Heart left ventricle (tissue), 16 donors: ENCODE results near the gene ITM2C. TPM values are rescaled to one million over a fixed set of nuclear protein-coding genes. Genes with fewer than 3 reads are reported as not detected.
A peak's percentile ranks its signal among the peaks of the same experiment; 100 is the strongest.

Experiments used
- ATAC-seq, 4 donors: fragments of 200-7000 bp; cut with Tn5 transposase; one replicate each; pipeline ENCODE4 v1.9.1; 2020 to 2022; ENCODE audit warnings: moderate library complexity in 4 of 4, mild to moderate bottlenecking in 3 of 4, moderate number of reproducible peaks in 1 of 4
- DNase-seq, 5 donors: peaks; one replicate each; pipeline ENCODE4 v3.0.0-alpha.2; 2020
- H3K27ac ChIP-seq, 12 donors: fragments of 200-600 bp; sonication (generic) in 4 of 12; one replicate each; pipeline versions ENCODE4 v1.5.0 to v1.8.0; 2016 to 2022; ENCODE audit warnings: mild to moderate bottlenecking in 2 of 12
- H3K27me3 ChIP-seq, 9 donors: fragments of 200-600 bp; sonication (generic) in 2 of 9; one replicate each; pipeline versions ENCODE4 v1.5.1 to v1.8.0; 2016 to 2022; ENCODE audit warnings: mild to moderate bottlenecking in 3 of 9
- H3K36me3 ChIP-seq, 9 donors: fragments of 200-600 bp; sonication (generic) in 2 of 9; one replicate each; pipeline versions ENCODE4 v1.5.0 to v1.8.0; 2018 to 2022; ENCODE audit warnings: mild to moderate bottlenecking in 2 of 9
- H3K4me1 ChIP-seq, 12 donors: fragments of 200-600 bp; sonication (generic) in 4 of 12; one replicate each; pipeline versions ENCODE4 v1.5.0 to v1.8.0; 2016 to 2022; ENCODE audit warnings: mild to moderate bottlenecking in 3 of 12
- H3K4me3 ChIP-seq, 12 donors: fragments of 200-600 bp; sonication (generic) in 4 of 12; one replicate each; pipeline versions ENCODE4 v1.5.0 to v1.8.0; 2017 to 2022; ENCODE audit warnings: mild to moderate bottlenecking in 9 of 12, moderate library complexity in 4 of 12
- H3K9me3 ChIP-seq, 12 donors: fragments of 200-600 bp; sonication (generic) in 4 of 12; one replicate each; pipeline versions ENCODE4 v1.5.0 to v1.8.0; 2016 to 2022; ENCODE audit warnings: mild to moderate bottlenecking in 1 of 12
- POLR2A ChIP-seq, 2 donors: fragments of 450-650 bp; IDR thresholded peaks; one replicate each; pipeline ENCODE4 v1.6.1; 2017; ENCODE audit warnings: antibody characterized with exemption in 2 of 2, mild to moderate bottlenecking in 2 of 2, moderate library complexity in 2 of 2
- WGBS, 4 donors: extraction: QIAGEN DNeasy Blood & Tissue Kit in 2 of 4; methylation state at CpG; one replicate each; pipeline versions ENCODE4 v1.1.5 to v1.1.7; 2013 to 2018; 5-methylcytosine and 5-hydroxymethylcytosine counted together
- intact Hi-C, 10 donors: fragments of 100-400 bp; cut with DNase I; formaldehyde crosslinking; loops; one replicate each; pipeline versions ENCODE4 v1.11.1 to v1.14.2; 2022
- polyA plus RNA-seq, 2 donors: library from polyadenylated mRNA; stranded (reverse); fragments of 200-250 nt; gene quantifications; one replicate each; pipeline ENCODE4 v1.2.3, GENCODE V29; 2013
- total RNA-seq, 9 donors: library from RNA; depleted of rRNA in 2 of 9; stranded (reverse); fragments of >200 nt in 2 of 9; fragmentation: NEBNext Ultra II Directional in 3 of 9; extraction: Animal tissue kit (Norgen Biotek cat#: 25700) in 3 of 9; gene quantifications; one replicate each; pipeline versions ENCODE4 v1.1.0 to v1.2.4, GENCODE V29; 2016 to 2023
- TF ChIP-seq, protein P1 (sequence below), 12 donors: fragments of 200-600 bp; sonication (generic) in 4 of 12; IDR thresholded peaks; one replicate each; pipeline versions ENCODE4 v1.5.0 to v1.8.0; 2018 to 2022; ENCODE audit warnings: antibody characterized with exemption in 12 of 12, mild to moderate bottlenecking in 5 of 12
- donor health status: ischemic (EF 13 %, LVEDD 7.1; RV severe dilation, severe dysfunction).
- donor health status: healthy with polysubstance abuse.
- donor health status: DM: no; HTN: yes; CAD: no.
- donor health status: DM: no; HTN: no; CAD: no.
- donor health status: ischemic (EF 25% LVEDD 6.9; RV normal size, moderate dysfunction).
- donor health status: ischemic (EF 25% LVEDD 5.7; RV mildly dilated, moderate dysfunction).
- donor health status: healthy.
- donor health status: DM: yes; HTN: yes; CAD: no.
- donor health status: ischemic (EF 35%, LVEDD 5.7; RV mildly dilated, moderate dysfunction).
- donor health status: nonischemic (EF 11% LVEDD 7.7; RV severe dilation, severe dysfunction).
- donor health status: DM: yes; HTN: yes; CAD: no.
- donor health status: PGD.
- donor health status: ischemic (EF 29% LVEDD 5.4; RV normal size, mild dysfunction).
- donor health status: nonischemic (EF 23%, LVEDD 6.1; RV moderate dilation, normal function).

ITM2C gene
- total and polyA plus RNA-seq, 11 donors, result 19.7 to 36.6 (median 26.0) TPM

DNA sequence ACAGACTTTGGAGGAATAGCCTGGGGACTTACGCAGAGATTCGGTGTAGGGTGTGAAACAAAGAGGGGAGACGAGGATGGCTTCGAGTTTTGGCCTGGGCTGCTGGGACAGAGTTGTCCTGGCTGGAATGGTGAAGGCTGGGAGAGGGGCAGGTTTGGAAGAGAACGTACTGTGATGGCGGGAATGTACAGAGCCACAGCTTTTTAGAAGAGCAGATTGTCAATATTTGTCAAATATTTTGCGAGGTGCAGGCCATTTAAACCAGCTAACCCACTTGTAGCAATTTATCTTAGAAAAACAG is 14.4 kb upstream of the ITM2C start:
- Histone ChIP-seq H3K9me3 (peaks cover 0 to 9% (median 0%) of the 10 kb centered on the region in 12 donors), H3K4me3 (no peak overlapping the region), H3K36me3 (no peaks in the 10 kb centered on the region), H3K27ac (no peak overlapping the region), H3K27me3 (peaks cover 0 to 46% (median 15%) of the 10 kb centered on the region in 9 donors), H3K4me1 (peaks cover 0 to 9% (median 0%) of the 10 kb centered on the region in 12 donors)
- TF ChIP-seq, protein P1, sequence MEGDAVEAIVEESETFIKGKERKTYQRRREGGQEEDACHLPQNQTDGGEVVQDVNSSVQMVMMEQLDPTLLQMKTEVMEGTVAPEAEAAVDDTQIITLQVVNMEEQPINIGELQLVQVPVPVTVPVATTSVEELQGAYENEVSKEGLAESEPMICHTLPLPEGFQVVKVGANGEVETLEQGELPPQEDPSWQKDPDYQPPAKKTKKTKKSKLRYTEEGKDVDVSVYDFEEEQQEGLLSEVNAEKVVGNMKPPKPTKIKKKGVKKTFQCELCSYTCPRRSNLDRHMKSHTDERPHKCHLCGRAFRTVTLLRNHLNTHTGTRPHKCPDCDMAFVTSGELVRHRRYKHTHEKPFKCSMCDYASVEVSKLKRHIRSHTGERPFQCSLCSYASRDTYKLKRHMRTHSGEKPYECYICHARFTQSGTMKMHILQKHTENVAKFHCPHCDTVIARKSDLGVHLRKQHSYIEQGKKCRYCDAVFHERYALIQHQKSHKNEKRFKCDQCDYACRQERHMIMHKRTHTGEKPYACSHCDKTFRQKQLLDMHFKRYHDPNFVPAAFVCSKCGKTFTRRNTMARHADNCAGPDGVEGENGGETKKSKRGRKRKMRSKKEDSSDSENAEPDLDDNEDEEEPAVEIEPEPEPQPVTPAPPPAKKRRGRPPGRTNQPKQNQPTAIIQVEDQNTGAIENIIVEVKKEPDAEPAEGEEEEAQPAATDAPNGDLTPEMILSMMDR (IDR thresholded peaks at IDR 0.05), result peak in 2 of 12 donors; percentile 2 to 3
- TF ChIP-seq POLR2A (IDR thresholded peaks at IDR 0.05), result no peak
- no peak for ATAC-seq
- no peak for DNase-seq
- intact Hi-C loops, result no loop called here
- 61 to 63% (median 62%) methylated on average over 7 of the region's 7 CpGs for WGBS, 4 donors

GRCh38 chr2:230852113-230852512 is 12.6 kb upstream of the ITM2C start:
- peaks cover 0 to 9% (median 0%) of the 10 kb centered on the region in 12 donors for H3K4me1 ChIP-seq
- no peaks in the 10 kb centered on the region for H3K36me3 ChIP-seq
- peaks cover 0 to 55% (median 15%) of the 10 kb centered on the region in 9 donors for H3K27me3 ChIP-seq
- H3K4me3 ChIP-seq, result no peak overlapping the region
- intact Hi-C loops, result no loop called here
- peaks cover 0 to 5% (median 0%) of the 10 kb centered on the region in 12 donors for H3K9me3 ChIP-seq
- no peak for ATAC-seq
- no peak for TF ChIP-seq POLR2A (IDR thresholded peaks at IDR 0.05)
- TF ChIP-seq, protein P1 (IDR thresholded peaks at IDR 0.05), result no peak
- WGBS, 4 donors, result 75 to 83% (median 80%) methylated on average over 4 of the region's 4 CpGs
- DNase-seq, result no peak
- no peak overlapping the region for H3K27ac ChIP-seq

GRCh38 chr2:230861552-230862255 is 3.0 kb upstream of the ITM2C start:
- ATAC-seq (no peak), DNase-seq (no peak)
- TF ChIP-seq, protein P1 (IDR thresholded peaks at IDR 0.05), result no peak
- TF ChIP-seq POLR2A (IDR thresholded peaks at IDR 0.05), result no peak
- H3K4me1 ChIP-seq, result peaks cover 0 to 24% (median 8%) of the 10 kb centered on the region in 12 donors
- no peaks in the 10 kb centered on the region for H3K36me3 ChIP-seq
- WGBS, 4 donors, result 30 to 35% (median 33%) methylated on average over 13 of the region's 13 CpGs
- H3K9me3 ChIP-seq, result no peaks in the 10 kb centered on the region
- H3K4me3 ChIP-seq, result no peak overlapping the region
- no peak overlapping the region for H3K27ac ChIP-seq
- intact Hi-C loops, result no loop called here
- H3K27me3 ChIP-seq, result peaks cover 0 to 51% (median 24%) of the 10 kb centered on the region in 9 donors

GRCh38 chr2:230862292-230862691 is 2.5 kb upstream of the ITM2C start:
- H3K27me3 ChIP-seq, result peaks cover 0 to 51% (median 21%) of the 10 kb centered on the region in 9 donors
- intact Hi-C loops, result no loop called here
- 86 to 94% (median 88%) methylated on average over 5 of the region's 5 CpGs for WGBS, 4 donors
- H3K4me1 ChIP-seq, result peaks cover 0 to 30% (median 11%) of the 10 kb centered on the region in 12 donors
- H3K27ac ChIP-seq, result no peak overlapping the region
- TF ChIP-seq, protein P1 (IDR thresholded peaks at IDR 0.05), result no peak
- no peak for TF ChIP-seq POLR2A (IDR thresholded peaks at IDR 0.05)
- no peaks in the 10 kb centered on the region for H3K36me3 ChIP-seq
- no peak for ATAC-seq
- no peaks in the 10 kb centered on the region for H3K9me3 ChIP-seq
- DNase-seq, result no peak
- H3K4me3 ChIP-seq, result no peak overlapping the region
